ENCODE data around the gene C2orf92. TPM values are rescaled to one million over a fixed set of nuclear protein-coding genes. Genes with fewer than 3 reads are reported as not detected.

C2orf92 gene
- total RNA-seq, 1 donor from 2014 or later, result 21.8 TPM

DNA sequence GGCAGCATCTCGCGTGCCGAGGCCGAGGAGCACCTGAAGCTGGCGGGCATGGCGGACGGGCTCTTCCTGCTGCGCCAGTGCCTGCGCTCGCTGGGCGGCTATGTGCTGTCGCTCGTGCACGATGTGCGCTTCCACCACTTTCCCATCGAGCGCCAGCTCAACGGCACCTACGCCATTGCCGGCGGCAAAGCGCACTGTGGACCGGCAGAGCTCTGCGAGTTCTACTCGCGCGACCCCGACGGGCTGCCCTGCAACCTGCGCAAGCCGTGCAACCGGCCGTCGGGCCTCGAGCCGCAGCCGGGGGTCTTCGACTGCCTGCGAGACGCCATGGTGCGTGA, 54.5 kb downstream of the C2orf92 start:
- Mint-ChIP-seq H3K27ac (no peak overlapping the region), H3K4me1 (ENCODE audit: low read depth) (peaks cover 37% of the 10 kb centered on the region), H3K27me3 (ENCODE audit: low read depth) (no peaks in the 10 kb centered on the region), H3K4me3 (ENCODE audit: low read depth) (no peak overlapping the region), H3K9me3 (peaks cover 14% of the 10 kb centered on the region), H3K36me3 (ENCODE audit: low read depth) (peaks cover 91% of the 10 kb centered on the region)
- no peak for DNase-seq (ENCODE audit: low spot score)
- intact Hi-C loops (cut with micrococcal nuclease), result no loop called here

DNA sequence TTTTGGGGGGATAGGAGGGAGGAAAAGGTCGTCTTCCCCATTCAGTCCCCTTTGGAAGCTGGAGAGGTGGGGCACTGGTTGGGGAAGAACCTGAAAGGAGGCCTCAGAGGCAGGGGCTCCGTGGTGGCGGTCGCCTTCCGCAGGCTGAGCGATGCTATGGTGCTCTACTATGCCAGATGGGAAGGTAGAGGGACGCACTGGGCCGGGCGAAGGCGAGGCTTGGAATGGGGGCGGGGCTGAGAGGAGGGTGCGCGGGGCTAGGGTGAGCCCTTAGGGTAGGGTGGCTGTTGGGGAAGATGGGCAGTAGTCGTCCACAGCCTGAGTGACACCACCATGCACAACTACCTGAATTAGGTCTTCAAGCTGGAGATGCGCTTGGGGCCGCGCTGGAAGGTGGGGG, 55.0 kb downstream of the C2orf92 start:
- DNase-seq (ENCODE audit: low spot score), result no peak
- intact Hi-C loops (cut with micrococcal nuclease), result no loop called here
- Mint-ChIP-seq H3K4me3 (ENCODE audit: low read depth) (no peak overlapping the region), H3K36me3 (ENCODE audit: low read depth) (peaks cover 91% of the 10 kb centered on the region), H3K9me3 (peaks cover 19% of the 10 kb centered on the region), H3K27me3 (ENCODE audit: low read depth) (no peaks in the 10 kb centered on the region), H3K4me1 (ENCODE audit: low read depth) (peaks cover 33% of the 10 kb centered on the region), H3K27ac (no peak overlapping the region)

DNA sequence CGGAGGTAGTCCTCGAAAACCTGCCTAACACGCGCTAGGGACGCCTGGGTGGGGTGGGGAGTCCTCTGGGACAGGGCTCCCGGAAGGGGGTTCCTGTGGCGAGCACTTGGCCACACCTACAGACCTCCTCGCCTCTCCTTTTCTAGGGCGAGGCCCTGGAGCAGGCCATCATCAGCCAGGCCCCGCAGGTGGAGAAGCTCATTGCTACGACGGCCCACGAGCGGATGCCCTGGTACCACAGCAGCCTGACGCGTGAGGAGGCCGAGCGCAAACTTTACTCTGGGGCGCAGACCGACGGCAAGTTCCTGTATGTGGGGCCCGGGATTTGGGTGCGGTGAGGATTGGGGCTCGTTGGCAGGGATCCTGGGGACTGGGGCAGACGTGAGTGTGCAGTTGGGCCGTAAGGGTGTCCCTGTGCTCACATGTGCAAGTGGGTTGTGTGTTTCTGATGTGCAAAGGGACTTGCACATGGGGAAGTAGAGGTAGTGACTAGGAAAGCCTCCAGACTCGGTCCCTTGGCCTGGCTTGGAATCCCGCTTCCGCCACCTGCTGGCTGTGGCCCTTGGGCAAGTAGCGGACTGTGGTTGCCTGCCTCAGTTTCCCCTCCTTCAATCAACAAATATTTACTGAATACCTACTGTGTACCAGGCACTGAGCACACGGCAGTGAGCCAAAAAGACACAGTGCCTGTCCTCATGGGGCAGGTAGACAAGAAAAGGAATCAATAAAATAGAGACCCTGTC, 55.6 kb downstream of the C2orf92 start:
- no peak overlapping the region for H3K4me3 Mint-ChIP-seq (ENCODE audit: low read depth)
- no peaks in the 10 kb centered on the region for H3K27me3 Mint-ChIP-seq (ENCODE audit: low read depth)
- peaks cover 91% of the 10 kb centered on the region for H3K36me3 Mint-ChIP-seq (ENCODE audit: low read depth)
- intact Hi-C loops (cut with micrococcal nuclease), result no loop called here
- DNase-seq (ENCODE audit: low spot score), result no peak
- peak overlapping the region; percentile 24 for H3K27ac Mint-ChIP-seq
- peaks cover 25% of the 10 kb centered on the region for H3K9me3 Mint-ChIP-seq
- peaks cover 27% of the 10 kb centered on the region for H3K4me1 Mint-ChIP-seq (ENCODE audit: low read depth)

DNA sequence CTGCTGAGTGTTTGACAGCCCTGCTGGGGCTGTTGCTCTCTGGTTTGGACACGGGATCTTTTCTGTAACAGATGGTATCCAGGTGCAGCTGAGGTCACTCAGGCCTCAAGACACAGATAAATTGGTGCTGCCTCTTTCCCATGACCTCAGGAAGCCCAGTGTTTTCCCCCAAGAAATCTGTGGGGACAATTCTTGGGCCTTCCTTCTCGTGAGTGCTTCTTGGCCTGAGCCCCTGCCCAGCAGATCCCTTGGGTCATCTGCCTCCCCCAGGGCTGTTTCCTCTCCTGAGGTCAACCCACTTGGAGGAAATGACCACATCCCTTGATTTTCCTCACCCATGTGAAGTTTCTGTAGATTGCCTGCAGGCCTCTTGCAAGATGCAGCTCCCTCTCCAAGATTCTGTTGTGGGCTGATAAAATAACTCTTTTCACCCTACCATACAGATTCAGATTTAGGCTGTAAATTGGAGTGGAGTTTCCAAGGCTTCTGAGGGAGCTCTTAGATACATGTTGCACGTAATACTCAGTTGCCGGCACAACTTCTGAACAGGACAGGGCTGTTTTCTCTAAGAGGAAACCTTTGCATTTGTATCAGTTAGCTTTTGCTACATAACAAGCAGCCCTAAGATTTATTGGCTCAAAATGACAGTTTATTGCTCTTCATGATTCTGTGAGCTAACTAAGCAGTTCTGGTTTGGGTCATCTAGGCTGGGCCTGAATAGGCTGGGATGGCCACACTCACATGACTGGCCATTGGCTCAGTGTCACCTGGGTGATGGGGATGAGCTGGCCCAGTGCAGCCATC, 57.0 kb downstream of the C2orf92 start:
- Mint-ChIP-seq H3K4me1 (ENCODE audit: low read depth) (peaks cover 22% of the 10 kb centered on the region), H3K36me3 (ENCODE audit: low read depth) (peaks cover 94% of the 10 kb centered on the region), H3K27ac (no peak overlapping the region), H3K9me3 (peaks cover 27% of the 10 kb centered on the region), H3K27me3 (ENCODE audit: low read depth) (no peaks in the 10 kb centered on the region), H3K4me3 (ENCODE audit: low read depth) (no peak overlapping the region)
- intact Hi-C loops (cut with micrococcal nuclease), result no loop called here
- no peak for DNase-seq (ENCODE audit: low spot score)

DNA sequence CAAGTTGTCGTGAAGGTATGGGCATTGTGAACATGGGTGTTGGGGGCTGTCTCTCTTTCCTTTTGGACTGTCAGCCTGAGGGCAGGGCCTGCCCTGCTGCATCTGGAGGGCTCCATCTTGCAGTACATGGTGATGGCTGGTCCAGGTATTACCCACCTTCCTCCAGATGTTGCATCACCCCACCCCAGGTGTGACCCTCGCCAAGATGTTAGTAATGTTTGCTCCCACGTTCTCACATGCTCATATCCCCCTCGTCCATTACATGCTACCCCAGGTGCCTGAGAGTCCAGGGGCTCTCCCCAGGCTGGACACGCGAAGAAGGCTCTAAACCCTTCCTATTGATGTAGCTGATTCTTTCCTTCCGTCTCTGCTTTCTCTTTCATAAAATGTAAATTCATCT, 57.8 kb downstream of the C2orf92 start:
- Mint-ChIP-seq H3K27ac (no peak overlapping the region), H3K4me1 (ENCODE audit: low read depth) (peaks cover 24% of the 10 kb centered on the region), H3K9me3 (peaks cover 27% of the 10 kb centered on the region)

DNA sequence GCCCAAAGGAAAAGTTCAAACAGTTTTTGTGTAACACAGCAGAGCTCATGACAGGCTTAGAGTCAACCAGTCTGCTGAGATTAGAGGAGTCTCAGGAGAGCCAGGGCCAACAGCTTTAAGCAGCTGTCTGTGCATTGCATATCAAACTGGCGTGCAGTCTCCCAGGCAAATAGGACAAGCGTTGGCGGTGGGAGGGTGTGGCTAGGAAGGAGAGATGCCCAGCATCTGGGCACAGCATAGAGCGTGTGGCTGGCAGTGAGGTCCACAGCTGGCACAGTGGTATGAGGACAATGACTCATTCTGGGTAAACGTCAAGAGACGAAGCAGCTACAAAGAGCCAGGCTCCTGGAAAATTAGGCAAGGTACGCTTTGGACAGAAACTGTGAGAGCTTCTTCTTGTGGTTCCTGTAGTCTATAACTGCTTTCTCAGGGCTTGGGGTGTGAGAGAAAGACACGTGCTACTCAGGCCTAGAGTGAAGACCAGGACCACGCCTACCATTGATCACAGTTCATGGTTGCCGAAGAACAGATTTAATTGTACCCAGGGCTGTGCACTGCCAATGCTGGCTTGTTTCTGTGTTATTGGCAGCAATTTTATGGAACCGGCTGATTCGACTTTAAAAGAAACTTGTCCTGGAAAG, 58.7 kb downstream of the C2orf92 start:
- peaks cover 27% of the 10 kb centered on the region for H3K9me3 Mint-ChIP-seq
- H3K36me3 Mint-ChIP-seq (ENCODE audit: low read depth), result peaks cover 97% of the 10 kb centered on the region
- peak overlapping the region; percentile 39 for H3K27ac Mint-ChIP-seq
- no peaks in the 10 kb centered on the region for H3K27me3 Mint-ChIP-seq (ENCODE audit: low read depth)
- H3K4me3 Mint-ChIP-seq (ENCODE audit: low read depth), result no peak overlapping the region
- DNase-seq (ENCODE audit: low spot score), result no peak
- peaks cover 18% of the 10 kb centered on the region for H3K4me1 Mint-ChIP-seq (ENCODE audit: low read depth)
- intact Hi-C loops (cut with micrococcal nuclease), result no loop called here

More for the DNA sequence above, 57.8 kb downstream of the C2orf92 start:
- Mint-ChIP-seq H3K27me3 (ENCODE audit: low read depth) (no peaks in the 10 kb centered on the region), H3K36me3 (ENCODE audit: low read depth) (peaks cover 100% of the 10 kb centered on the region), H3K4me3 (ENCODE audit: low read depth) (no peak overlapping the region)
- intact Hi-C loops (cut with micrococcal nuclease), result no loop called here
- DNase-seq (ENCODE audit: low spot score), result no peak

DNA sequence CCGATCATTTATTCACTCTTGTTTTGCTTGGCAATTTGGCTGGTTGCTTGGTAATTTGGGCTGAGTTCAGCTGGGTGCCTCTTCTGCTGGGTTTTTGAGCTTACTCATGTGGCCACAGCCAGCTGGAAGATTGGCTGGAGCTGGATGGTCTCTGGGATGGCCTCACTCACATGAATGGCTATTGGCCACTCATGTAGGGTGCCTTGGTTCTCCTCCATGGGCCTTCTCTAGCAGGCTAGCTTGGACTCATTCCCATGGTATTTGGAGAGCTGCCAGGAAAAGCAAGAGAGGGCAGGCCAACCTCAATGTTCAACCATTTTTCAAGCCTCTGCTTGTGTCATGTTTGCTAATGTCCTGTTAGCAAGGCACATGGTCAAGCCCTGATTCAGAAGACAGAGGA, 60.7 kb downstream of the C2orf92 start:
- Mint-ChIP-seq H3K36me3 (ENCODE audit: low read depth) (peaks cover 91% of the 10 kb centered on the region), H3K27ac (no peak overlapping the region), H3K27me3 (ENCODE audit: low read depth) (no peaks in the 10 kb centered on the region), H3K4me1 (ENCODE audit: low read depth) (peaks cover 17% of the 10 kb centered on the region), H3K4me3 (ENCODE audit: low read depth) (no peak overlapping the region), H3K9me3 (peaks cover 24% of the 10 kb centered on the region)
- no peak for DNase-seq (ENCODE audit: low spot score)
- intact Hi-C loops (cut with micrococcal nuclease), result no loop called here

DNA sequence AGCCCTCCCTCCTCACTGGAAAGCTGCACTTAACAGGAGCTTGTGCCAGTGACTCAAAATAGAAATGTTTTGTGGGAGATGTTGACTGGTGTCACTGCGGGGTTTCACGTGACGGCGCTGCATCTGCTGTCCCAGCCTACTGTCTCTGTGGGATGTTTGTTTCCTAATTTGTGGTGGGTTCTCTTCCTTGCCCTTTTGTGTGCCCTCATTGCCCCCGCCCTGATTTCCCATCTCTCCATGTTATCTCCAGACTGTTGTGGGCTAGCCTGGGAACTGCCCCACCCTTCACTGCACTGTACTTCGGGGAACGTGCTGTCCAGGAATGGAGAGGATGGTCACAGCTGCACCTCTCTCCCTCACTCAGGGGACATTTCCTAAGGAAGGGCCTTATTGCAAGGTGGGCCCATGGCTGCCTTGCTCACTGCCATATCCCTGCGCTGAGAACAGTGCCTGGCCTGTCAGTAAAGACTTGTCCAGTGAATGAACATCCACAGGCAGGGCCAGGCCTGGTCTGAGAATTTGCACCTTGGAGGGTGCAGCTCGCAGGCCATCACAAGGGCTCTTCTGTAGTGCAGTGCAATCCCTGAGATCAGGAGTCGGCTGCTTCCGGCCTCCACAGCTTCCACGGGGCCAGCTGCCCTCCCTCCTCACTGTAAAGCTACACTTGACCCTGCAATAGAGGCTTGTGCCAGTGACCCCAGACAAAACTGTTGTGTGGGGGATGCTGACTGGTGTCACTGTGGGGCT, 61.9 kb downstream of the C2orf92 start:
- H3K36me3 Mint-ChIP-seq (ENCODE audit: low read depth), result peaks cover 85% of the 10 kb centered on the region
- H3K9me3 Mint-ChIP-seq, result peaks cover 20% of the 10 kb centered on the region
- H3K4me1 Mint-ChIP-seq (ENCODE audit: low read depth), result peaks cover 14% of the 10 kb centered on the region
- intact Hi-C loops (cut with micrococcal nuclease), result no loop called here
- no peak for DNase-seq (ENCODE audit: low spot score)
- H3K27me3 Mint-ChIP-seq (ENCODE audit: low read depth), result no peaks in the 10 kb centered on the region
- H3K4me3 Mint-ChIP-seq (ENCODE audit: low read depth), result no peak overlapping the region
- no peak overlapping the region for H3K27ac Mint-ChIP-seq

DNA sequence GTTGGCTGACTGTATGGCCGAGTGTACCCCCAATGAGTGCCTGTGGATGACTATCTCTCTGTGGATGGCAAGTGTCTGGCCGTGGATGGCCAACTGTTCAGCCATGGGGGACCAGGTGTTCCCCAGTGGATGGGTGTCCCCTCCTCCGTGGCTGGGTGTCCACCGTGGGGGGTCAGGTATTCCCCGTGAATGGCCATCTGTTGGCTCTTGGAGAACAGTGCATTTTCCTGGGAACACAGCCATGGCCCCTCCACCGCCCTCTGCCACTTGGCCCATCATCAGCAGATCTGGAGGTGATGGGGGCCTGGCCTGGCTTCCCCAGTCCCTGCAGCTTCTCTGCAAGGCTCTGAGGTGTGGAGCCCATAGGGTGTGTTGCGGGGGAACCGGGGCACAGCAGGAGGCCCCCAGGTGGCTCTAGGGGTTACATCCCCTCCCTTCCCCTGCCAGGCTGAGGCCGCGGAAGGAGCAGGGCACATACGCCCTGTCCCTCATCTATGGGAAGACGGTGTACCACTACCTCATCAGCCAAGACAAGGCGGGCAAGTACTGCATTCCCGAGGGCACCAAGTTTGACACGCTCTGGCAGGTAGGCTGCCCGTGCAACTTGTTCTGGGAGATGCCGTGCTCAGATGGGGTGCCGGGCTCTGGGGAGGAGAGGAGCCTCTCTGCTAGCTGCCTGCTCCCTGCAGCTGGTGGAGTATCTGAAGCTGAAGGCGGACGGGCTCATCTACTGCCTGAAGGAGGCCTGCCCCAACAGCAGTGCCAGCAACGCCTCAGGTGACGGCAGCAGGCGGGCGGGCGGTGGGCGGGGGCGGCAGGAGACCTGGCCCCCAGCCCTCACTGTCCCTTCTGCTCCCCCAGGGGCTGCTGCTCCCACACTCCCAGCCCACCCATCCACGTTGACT, 63.2 kb downstream of the C2orf92 start:
- Mint-ChIP-seq H3K9me3 (peaks cover 16% of the 10 kb centered on the region), H3K4me1 (ENCODE audit: low read depth) (peaks cover 7% of the 10 kb centered on the region), H3K27me3 (ENCODE audit: low read depth) (no peaks in the 10 kb centered on the region), H3K27ac (no peak overlapping the region), H3K36me3 (ENCODE audit: low read depth) (peaks cover 82% of the 10 kb centered on the region), H3K4me3 (ENCODE audit: low read depth) (no peak overlapping the region)
- intact Hi-C loops (cut with micrococcal nuclease), result no loop called here
- no peak for DNase-seq (ENCODE audit: low spot score)

DNA sequence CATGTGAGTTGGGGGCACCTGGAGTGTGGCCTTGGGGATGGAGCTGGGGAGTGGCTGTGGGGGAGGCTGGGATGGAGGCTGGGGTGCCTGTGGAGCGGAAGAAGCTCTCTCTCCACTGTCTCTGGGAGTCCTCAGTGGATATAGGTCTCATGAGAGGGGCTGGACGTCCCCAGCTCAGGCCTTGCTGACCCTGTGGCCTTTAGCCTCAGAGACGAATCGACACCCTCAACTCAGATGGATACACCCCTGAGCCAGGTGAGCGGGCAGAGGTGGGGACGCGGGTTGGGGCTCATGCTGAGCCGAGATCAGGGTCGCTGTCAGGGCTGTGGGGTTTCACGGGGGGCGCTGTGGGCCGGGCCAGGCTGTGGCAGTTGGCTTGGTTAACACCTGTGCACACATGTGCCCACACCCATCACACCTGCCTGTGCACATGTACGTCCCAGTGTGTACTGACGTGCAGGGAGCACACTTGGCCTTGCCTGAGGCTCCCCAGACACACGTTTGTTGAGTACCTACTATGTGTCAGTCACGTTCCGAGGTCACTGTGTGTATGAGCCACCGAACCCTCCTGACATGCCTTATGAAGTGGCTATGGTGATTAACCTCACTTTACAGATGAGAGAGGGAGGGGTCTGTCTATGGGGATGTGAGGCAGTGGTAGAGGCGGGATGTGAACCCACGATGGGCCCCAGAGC, 64.0 kb downstream of the C2orf92 start:
- intact Hi-C loops (cut with micrococcal nuclease), result no loop called here
- no peak overlapping the region for H3K27ac Mint-ChIP-seq
- H3K4me3 Mint-ChIP-seq (ENCODE audit: low read depth), result no peak overlapping the region
- H3K4me1 Mint-ChIP-seq (ENCODE audit: low read depth), result peaks cover 7% of the 10 kb centered on the region
- H3K9me3 Mint-ChIP-seq, result peaks cover 16% of the 10 kb centered on the region
- no peaks in the 10 kb centered on the region for H3K27me3 Mint-ChIP-seq (ENCODE audit: low read depth)
- no peak for DNase-seq (ENCODE audit: low spot score)
- peaks cover 79% of the 10 kb centered on the region for H3K36me3 Mint-ChIP-seq (ENCODE audit: low read depth)

DNA sequence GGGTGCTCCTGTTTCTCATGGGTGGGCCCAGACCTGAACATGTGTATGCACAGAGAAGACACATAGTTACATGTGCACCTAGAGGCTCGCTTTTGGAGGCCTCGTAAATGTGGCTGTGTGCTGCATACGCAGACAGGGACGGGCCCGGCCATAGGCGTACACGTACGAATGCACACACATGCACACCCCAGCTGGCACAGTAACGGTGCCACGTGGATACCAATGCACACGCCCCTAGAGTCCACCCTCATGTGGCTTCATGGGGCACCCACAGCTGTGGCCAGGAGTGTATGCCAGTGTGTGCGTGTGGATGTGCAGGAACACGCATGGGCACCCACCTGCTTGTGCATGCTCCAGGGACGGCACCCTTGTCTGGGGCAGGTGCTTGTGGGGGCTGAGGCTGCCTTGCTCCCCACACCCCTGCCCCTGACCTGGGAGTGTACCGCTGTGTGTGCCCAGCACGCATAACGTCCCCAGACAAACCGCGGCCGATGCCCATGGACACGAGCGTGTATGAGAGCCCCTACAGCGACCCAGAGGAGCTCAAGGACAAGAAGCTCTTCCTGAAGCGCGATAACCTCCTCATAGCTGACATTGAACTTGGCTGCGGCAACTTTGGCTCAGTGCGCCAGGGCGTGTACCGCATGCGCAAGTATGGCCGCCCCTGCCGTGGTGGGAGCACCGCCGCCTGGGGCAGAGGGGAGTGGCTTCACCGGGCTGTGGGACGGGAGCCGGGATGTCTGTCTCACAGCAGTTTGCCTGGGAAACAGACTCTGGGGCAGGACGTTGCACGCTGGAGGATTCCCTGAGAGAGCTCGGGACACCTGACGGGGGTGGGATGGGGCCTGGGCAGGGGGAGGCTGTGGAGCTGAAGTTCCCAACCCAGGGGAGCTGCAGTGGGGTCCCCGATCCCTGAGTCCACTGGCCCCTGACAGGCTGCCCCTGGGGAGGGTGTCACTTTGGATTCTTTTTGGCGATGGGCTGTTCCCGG, 64.8 kb downstream of the C2orf92 start:
- DNase-seq (ENCODE audit: low spot score), result no peak
- H3K4me3 Mint-ChIP-seq (ENCODE audit: low read depth), result no peak overlapping the region

More for the DNA sequence above, 64.8 kb downstream of the C2orf92 start:
- Mint-ChIP-seq H3K27ac (no peak overlapping the region), H3K36me3 (ENCODE audit: low read depth) (peaks cover 78% of the 10 kb centered on the region), H3K9me3 (peaks cover 10% of the 10 kb centered on the region), H3K4me1 (ENCODE audit: low read depth) (peaks cover 7% of the 10 kb centered on the region), H3K27me3 (ENCODE audit: low read depth) (no peaks in the 10 kb centered on the region)
- intact Hi-C loops (cut with micrococcal nuclease), result no loop called here

Measured in activated T-helper 2 cell treated with anti-CD3 and anti-CD28 coated beads, Interferon-gamma antibody, Interleukin-2, Interleukin-4, amounts not matched to agents 10 μg/mL and 5 μg/mL and 100 μg/mL, durations not matched to agents 14 hours and 24 hours and 36 hours (primary cell).